Activated CD8-positive, alpha-beta memory T cell treated with anti-CD3 and anti-CD28 coated beads for 4 hours (primary cell): ENCODE measurements around the gene JAK3.

Source experiments
- DNase-seq, 2 donors: peaks; one replicate each; pipeline ENCODE4 v3.0.0-alpha.2; 2020; ENCODE audit warnings: low read depth in 2 of 2

JAK3 gene

DNA sequence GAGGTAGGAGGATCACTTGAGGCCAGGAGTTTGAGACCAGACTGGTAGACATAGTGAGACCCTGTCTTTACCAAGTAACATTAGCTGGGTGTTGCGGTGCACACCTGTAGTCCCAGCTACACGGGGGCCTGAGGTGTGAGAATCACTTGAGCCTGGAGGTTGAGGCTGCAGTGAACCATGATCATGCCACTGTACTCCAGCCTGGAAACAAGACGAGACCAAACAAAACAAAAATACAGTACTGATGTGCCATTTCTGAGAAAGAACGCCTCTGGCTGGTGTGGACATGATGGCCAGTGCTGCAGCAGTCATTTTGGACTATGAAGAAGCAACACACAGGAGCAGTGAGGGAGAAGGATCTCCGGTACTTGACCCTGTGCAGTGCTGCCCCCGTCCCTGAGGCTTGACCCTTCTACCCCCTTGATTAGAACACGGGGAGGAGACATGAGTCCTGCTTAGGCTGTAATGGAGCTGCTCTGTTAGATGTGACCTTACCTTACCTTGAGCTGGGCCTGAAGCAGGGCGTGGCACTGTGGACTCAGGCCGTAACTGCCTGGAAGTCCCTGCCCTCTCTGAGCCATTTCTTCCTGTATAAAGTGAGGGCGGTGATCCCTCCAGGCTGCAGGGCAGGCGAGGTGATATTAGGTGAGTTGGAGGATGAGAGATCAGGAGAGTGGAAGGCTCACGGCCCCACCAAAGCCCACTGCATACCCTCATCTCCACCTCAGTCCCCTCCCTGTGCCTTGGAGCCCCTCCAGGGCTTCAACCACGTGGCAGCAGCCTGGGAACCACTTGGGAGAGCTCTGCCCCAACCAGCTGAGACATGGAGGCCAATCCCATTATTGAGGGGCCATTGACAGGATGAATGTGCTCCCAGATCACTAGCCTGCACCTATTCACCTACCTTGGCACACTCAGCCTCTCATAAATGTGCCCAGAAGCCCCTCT lies 17.9 kb upstream of the JAK3 start:
- no peak for DNase-seq

DNA sequence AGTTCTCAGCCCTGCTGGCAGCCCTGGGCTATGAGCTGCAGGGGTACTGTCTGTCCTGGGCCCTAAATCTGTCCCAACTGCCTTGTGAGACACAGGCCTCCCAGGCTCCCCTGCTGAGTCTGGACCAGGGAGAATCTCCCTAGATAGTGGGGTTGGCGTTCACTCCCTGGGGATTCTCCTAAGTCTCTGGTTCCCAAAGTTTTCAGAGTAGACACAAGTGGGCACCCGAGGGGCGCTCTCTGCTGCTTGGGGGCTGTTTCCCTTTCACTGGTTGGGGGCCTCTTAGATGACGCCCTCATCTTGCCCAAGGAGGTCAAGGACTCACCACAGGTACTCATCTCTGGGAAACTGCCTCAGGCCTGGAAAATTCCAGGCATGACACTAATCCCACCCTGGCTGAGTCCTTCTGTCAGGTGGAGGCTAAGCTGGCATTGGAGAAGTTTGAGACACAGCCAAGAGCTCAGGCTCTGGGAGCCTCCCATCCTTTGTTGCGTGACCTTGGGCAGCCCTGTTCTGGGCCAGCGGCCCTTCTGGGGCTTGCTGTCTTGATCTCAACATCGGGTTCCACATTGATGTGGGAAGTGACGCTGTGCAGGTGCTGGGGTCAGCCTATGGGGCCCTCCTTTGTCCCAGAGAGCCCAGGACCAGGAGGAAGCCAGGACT lies 15.9 kb upstream of the JAK3 start:
- DNase-seq: no peak

DNA sequence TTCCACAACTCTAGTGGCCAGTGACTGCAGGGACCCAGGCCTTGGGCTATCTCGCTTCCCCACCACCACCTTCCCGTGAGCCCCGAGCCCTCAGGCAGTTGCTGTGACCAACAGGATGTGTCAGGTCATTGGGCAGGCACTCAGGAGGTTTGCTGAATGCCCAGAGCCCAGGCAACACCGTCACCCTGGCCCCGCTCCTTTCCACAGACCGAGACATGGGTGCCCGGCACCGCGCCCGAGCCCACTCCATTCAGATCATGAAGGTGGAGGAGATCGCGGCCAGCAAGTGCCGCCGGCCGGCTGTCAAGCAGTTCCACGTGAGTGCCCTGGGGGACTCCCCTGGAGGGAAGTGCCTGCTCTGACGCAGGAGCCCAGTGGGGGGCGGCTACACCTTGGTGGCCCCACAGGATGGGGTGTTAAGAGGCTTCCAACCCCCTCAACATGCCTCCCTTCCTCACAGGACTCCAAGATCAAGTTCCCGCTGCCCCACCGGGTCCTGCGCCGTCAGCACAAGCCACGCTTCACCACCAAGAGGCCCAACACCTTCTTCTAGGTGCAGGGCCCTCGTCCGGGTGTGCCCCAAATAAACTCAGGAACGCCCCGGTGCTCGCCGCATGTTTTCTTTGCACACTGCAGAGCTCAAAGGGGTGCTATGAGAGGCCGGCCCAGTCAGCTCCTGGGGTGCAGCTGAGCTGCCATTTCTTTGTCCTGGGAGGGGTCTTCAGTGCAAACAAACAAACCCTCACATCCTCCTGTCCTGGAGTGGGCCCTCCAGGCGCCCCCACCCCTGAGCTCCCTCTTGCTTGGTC lies 15.1 kb upstream of the JAK3 start:
- DNase-seq: no peak

DNA sequence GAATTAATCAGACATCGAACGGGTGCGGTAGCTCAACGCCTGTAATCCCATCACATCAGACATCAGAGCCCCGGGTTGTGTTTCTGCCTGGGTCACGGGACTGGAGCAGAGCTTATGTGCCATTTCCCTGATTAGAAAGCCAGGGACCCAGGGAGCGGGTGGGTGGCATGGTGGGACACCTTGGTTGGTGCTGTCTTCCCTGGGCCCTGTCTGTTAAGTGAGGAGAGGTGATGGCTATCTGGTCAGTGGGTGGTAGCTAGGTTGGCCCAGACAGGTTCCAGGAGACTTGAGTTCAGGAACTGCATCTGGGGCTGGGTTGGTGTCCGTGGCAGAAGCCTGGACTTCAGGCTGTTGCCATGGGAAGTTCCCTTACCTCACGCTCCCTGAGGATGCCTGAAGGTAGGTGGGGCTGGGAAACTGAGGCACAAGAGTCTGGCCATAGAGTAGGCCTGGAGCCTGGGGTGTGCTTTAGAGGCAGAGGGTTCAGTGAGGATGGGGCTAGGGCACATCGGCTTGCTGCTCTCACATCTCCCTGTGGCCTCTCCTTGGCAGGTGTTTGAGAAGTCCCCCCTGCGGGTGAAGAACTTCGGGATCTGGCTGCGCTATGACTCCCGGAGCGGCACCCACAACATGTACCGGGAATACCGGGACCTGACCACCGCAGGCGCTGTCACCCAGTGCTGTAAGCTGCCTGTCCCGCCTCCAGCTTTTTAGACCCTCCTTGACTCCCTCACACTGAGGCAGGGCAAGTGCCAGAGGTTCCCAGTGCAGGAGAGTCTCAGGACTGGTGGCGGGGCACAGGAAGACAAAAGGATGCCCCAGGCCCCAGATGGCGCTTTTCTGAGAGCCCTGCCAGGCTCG lies 14.0 kb upstream of the JAK3 start:
- no peak for DNase-seq

DNA sequence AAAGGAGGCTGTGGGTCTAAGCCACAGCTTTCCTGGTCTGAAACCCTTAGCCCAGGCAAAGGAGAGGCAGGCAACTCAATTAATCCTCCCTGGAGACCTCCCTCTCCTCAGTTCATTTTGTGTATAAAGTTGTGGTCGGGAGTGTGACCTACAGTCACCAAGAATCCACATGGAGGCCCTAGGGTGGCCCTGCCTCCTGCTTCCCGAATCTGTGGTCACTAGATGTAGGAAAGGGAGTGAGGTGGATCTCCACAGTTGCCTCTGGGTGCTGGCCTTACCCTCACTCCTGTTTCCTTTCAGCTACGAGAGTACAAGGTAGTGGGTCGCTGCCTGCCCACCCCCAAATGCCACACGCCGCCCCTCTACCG lies 13.2 kb upstream of the JAK3 start:
- no peak for DNase-seq

DNA sequence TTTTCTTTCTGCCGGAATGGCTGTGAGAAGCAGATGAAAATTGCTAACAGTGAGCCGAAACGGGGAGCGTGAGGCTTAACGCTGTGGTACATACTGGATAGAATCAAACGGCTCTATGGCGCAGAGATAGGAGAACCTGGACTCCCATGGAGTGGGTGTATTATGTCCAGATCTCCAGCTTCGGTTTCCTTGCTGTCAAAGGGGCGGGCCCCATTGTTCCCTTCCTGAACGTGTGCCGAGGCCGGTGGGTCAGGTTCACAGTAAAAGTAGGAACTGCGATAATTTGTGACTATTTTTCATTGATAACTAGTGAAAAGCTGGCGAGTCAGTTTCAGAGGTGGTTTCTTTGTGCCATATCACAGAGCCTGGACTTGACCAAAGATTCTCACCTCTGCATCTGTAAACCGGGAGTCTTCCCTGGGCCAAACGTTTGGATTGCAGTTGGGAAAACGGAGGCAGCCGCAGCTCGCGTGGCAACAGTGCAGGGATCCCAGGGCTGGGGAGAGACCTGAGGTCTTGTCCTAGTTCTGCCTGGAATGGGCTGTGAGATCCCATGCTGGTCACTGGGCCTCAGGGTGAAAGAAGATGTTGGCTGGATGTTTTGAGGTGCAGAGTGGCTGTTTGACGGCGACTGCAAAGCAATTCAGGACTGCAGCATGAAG lies 12.7 kb upstream of the JAK3 start:
- DNase-seq: no peak

DNA sequence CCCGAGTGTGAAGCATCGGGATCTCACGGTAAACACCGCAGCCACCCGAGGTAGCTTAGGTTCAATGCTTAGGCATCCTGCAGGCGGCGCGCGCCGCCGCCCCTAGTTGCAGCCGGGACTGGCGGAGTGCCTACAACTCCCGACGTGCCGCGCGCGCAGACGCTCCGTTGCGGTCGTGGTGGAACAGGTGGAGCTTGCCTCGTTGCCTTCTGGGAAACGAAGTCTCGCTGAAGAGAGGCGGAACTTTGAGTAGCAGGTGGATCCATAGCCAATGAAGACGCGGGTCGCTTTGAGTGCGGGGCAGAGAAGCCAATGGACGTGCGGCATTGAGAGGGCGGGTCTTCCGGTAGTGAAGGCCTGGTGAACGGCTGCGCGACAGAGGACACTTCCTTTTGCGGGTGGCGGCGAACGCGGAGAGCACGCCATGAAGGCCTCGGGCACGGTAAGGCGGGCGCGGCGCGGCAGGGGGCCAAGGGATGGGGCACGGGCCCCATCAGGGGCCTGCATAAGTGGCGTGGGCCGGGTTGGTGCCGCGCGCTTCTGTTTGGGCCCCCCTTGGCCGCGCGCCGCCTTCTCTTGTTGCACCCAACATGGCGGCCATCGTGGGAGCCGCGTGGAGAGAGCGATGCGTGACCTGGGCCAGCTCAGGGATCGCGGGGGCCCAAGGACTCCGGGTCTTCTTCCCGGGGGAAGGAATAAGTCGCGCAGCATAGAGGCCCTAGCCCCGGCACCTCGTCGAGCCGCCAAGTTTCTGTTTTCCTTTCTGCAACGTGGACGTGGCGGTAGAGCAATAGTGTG lies 11.9 kb upstream of the JAK3 start, which contains the start of gene RPL18A:
Gene RPL18A (plus strand): TSS at position 378 of the 798 bp plus-strand sequence. CDS start 47 bp downstream, at position 425.
- DNase-seq: peak; percentile 97 to 99

DNA sequence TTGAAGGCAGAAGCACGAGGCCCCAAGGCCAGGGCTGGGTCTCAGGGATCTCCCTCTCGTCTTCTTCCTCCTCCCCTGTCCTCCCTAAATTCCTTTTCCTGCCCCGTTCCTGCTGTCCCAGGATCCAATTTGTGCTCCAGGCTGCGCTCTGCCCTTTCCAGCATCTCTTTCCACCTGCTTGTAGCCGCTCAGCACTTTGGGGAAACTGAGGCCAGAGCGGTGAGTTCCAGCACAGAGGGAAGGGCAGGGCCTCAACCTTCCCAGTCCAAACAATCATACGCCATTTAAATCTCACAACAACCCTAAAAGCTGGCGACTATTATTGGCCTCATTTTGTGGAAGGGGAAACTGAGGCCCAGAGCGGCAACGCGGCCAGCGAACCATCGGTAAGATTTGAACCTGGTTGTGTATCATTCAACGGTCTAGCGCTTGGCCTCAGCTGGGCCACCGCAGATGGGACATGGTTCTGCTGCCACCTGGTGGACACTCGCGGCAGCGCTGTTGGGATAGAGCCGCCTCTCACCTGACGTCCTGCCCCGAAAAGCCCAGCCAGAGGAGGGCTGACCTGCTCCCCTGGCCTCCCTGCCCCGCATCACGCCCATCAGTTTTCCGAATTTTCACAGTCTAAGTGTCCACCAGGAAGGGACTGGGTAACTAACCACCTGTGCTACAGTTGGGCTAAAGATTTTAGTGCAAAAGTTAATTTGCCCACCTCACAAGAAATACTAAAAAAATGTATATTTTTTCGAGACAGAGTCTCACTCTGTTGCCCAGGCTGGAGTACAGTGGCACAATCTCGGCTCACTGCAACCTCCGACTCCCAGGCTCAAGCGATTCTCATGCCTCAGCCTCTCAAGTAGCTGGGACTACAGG lies 7.7 kb upstream of the JAK3 start:
- peak; percentile 77 to 85 for DNase-seq

DNA sequence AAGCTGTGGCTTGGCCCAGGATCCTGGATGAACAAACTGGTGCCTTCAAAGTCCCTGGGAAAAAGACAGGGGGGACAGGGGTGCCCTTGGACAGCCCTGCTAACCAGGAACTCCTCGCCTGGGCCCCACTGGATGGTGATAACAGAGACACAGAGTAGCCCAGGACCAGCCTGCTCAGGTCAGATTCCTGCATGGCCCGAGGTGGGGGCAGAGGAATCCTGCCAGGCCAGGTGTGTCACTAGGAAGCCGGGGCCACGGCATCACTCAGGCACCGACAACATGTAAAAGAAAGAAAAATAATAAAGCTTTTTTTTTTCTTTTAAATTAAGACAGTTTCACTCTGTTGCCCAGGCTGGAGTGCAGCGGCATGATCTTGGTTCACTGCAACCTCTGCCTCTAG lies 6.3 kb upstream of the JAK3 start:
- DNase-seq: no peak

DNA sequence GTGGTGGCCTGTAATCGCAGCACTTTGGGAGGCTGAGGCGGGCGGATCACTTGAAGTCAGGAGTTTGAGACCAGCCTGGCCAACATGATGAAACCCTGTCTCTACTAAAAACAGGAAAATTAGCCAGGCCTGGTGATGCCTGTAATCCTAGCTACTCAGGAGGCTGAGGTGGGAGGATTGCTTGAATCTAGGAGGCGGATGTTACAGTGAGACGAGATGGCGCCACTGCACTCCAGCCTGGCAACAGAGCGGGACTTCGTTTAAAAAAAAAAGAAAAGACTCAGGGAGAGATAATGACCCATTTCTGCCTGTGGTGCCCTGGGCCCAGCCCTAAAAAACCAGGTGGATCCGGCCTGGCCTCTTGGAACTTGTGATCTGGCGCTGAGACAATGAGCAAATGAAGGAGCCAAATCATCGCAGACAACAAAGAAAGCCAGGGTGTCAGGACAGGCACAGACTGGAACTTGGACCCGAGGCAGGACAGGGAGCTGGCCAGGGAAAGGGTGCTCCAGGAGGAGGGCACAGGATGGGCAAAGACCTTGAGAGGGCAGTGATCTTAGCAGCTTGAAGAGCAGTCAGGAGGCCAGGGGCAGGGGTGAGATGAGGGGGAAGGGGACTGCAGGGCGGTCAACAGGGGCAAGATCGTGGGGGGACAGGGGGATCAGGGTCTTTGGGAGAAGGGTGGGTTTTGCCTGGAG lies 962 bp upstream of the JAK3 start:
- no peak for DNase-seq

DNA sequence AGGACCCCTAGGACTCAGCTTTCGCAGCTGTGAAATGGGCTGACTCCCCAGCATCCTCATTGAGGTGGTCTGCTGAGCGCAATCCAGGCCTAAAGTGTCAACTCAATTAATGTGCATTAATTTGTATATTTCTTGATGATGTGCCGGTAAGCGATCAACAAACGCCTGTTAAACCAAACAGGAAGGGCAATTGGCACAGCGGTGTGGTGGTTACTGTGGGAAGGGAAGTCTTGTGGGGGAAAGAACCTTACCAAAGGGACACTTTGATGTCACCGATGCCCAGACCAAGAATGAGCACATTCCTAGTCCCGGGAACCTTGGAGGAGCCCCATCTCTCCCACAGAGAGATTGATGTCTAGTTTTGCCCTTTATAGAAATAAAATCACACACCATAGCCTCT lies 1.6 kb downstream of the JAK3 start:
- DNase-seq: peak in 1 of 2 donors; percentile 27

DNA sequence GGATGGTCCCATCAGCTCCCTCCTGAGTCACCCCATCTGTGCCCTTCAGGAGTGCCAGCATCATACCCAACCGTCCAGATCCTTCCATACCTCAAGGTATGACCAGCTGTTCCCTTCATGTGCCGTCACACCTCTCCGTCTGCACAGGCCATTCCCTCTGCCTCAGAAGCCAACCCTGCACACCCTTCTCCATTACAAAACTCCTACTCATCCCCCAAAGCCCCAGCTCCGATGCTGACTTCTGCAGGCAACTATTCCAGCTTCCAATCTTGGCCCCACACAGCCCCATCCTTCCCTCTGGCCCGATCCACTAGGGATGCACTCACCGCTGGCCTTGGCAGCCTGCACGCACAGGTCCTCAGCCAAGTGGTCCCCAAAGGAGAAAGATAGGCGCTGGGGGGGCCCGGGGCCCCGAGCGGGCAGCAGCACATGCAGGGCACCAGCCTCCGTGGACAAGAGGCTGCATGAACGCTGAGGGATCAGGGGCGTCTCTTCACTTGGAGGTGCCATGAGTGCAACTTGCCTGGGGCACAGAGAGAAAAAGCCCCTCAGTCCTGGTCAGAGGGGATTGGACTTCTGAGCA lies 3.8 kb downstream of the JAK3 start:
- DNase-seq: no peak

DNA sequence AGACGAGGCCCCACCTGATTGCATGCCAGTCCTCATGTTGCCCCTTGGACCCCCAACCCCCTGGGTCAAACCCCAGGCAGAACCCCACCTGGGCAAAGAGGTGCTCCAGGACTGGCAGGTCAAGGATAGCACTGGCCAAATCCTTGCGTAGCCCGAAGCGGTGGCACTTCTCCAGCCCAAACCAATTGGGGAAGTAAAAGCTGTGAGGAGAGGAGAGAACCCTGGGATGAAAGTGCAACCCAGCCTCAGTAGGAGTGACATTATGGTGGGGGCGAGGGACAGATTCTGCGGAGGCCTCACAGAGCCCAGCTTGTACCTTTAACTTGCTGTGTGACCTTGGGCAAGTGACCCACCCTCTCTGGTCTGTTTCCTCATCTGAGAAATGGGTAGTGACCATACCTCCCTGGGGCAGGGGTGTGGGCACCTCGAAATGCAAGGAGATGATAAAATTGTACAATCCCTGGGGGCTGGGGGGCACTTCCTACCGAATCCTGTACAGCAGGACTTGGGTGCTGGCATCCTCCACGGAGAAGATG lies 4.4 kb downstream of the JAK3 start:
- DNase-seq: no peak

DNA sequence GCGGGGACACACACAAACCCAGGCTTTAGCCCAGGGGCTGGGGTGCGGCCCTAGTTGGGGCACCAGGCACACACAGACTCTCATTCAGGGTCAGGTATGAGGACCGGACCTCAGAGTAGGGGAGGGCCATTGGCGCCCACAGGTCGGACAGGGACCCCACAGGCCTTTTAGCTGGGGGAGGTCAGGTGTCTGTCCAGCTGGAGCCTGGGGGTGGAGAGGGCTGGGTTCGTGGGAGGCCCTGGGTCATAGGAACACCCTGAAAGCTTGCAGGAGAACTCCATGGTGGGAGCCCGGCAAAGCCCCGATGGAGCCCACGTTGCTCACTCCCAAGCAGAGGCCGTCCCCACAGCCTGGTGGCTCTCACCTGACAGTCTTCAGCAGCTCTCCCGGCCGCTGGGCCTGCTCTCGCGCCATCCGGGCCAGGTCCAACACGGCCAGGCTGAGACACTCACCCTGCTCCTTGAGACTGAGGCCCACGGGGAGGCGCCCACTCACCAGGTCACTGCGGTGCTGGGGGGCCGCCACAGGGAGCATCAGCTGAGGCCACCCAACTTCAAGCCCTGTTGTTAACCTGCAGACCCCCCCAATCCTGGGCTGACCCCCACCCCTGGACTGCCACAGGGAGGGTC lies 5.0 kb downstream of the JAK3 start:
- no peak for DNase-seq

DNA sequence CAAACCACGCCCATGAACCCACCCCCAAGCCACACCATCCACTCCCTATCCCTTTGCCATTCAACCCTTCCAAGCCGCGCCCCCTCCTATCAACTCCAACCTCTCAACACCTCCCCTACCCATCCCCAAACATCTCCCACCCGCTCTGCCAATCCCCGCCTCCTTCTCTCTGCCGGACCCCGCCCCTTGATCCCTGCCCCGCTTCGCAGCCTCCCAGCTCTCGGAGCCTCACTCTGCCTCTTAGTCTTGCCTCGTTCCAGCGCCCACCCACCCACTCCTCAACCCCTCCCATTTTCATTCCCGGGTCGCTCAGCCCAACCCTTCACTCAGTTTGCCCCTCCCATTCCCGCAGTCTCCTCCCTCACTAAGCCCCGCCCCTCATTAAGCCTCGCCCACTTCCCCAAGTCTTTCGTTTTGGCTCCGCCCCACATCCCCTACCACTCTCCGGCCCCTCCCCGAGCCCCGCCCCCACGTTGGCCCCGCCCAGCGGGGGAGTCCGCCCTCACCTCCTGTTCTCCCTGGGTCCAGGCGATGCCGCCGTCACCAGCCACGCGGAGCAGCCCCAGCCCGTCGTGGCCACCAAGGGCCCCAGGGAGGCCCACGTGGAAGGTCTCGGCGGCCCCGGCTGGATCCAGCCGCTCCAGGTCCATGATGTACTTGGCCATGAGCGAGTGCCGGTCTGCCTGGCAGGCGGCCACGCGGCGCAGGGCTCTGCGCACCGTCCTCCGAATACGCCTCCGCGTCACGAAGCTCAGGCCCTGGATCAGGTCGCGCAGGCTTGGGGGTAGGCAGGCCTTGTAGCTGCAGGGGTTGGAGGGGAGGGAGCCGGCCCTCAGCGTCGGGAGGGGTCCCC lies 5.7 kb downstream of the JAK3 start:
- peak in 1 of 2 donors; percentile 31 for DNase-seq

DNA sequence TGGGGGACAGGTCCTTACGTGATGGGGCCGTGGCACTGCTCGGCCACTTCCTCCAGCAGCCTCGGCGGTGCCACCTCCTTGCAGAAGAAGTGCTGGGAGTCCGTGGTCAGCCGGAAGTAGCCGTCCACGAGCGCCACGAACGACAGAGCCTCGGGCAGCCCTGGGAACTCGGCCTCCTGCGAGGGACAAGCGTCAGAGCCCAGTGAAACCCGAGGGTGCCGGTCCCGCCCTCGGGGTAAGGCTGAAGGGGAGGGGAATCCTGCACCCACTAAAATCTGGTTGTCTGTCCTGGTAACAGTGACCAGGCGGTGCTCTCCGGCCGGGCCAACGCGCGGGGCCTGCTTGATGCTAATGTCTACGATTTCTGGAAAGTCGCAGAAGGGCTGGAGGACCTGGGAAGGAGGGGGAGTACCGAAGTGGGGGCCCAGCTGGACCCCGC lies 6.4 kb downstream of the JAK3 start:
- no peak for DNase-seq
